HG02798 (cell line): ENCODE results near the gene AOAH.

Experiments
- ATAC-seq: cut with Tn5 transposase; IDR thresholded peaks from one replicate; pipeline ENCODE4 v1.9.1; 2021; ENCODE audit warnings: mild to moderate bottlenecking; ENCODE audit not compliant: unreplicated experiment, poor library complexity

Gene AOAH

DNA sequence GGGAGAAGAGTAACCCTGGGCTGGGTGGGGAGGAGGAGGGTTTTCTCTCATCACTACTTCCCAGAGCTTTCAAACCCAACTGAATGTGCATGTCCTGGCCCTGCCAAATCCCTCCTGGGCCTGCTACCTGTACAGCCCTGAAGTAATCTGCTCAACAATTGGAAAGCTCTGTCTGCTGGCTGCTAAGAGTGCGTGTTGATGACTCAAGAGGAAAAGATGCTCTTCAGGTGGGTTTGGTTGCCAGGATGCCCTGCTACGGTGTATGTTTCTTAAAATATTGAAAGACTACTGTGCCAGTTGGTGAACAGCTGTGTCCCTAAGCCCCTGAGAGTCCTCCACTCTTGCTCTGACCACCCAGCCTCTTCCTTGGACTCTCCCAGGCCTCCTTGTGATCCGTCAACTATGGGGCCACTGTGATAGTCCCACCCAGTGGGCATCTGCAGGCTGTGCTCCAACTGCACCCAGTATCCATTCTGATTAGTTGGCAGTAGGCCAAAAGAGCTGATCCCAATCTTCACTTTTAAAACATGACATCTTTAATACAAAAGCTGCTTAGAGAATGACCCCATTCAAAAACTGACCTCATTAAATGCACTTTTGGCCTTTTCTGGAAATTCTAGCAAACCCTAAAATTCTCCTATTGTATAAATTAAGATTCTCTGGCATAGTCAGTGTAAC, 85.6 kb downstream of the AOAH start:
- no peak for ATAC-seq

DNA sequence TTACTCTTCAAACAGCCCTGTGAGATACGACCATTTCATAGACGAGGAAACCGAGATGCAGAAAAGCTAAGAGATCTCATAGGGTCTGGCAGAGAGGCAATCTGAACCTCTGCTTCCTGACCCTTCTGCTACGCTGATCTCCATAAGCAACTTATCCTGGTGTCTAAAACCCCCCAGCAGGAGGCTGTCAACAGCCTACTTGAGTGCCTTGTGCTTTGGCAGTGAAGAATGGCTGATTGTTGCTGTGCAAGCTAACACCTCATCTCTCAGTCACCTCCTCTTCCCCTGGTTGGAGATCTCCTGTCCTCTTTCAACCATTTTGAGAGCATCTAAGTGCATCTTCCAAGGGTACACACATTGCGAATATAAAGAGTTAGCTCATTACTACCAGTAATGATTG, 86.2 kb downstream of the AOAH start:
- no peak for ATAC-seq

DNA sequence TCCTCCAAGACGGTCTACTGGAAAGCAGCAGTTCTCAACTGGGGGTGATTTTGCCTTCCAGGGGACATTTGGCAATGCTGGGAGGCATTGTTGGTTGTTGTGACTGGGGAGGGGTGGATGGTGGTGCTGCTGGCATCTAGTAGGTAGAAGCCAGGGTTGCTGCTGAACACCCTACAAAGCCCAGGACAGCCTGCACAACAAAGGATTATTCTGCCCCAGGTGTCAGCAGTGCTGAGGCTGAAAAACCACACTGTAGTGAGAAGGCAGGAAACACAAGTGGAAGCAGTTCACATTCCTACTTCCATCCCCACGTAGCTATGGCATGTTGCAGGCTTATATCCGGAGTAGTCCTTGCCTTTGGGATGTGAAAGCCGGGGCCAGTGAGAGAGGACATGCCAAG, 86.9 kb downstream of the AOAH start:
- ATAC-seq: no peak

DNA sequence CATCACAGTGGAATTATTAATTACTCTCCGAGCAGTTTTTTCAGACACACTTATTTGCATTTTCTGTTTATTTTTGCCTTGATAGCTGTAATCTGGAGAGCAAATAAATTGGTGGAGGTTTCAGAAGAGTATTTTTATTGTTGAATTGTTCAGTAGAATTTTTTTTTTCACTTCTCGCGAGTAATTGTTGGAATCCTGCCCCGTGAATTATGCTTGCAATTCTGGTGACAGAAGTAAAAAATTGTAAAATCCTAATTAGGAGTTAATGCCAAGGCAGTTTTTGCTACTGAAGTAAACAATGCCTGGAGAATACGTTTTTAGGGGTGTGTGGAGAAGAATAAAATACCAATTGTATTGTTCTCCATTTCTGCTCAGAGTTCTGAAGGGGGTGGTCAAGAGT, 88.2 kb downstream of the AOAH start:
- no peak for ATAC-seq

DNA sequence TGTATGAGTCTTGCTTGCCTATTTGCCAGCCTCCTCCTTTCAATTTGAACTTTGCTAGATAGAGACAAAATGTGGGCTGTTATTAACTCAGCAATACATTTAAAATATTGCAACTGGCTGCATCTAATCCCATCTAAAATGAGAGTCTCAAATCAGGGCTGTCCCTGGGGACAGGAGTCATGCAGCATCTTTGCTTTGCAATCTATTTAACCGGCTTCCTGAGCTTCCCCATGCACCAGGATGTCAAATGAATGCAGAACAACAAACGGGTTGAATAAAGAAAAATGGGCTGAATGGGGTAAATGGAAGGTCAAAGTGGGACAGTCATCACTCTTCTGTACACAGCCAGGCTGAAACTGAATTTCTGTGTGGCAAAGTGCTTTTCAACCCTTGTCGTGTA, 89.2 kb downstream of the AOAH start:
- no peak for ATAC-seq

DNA sequence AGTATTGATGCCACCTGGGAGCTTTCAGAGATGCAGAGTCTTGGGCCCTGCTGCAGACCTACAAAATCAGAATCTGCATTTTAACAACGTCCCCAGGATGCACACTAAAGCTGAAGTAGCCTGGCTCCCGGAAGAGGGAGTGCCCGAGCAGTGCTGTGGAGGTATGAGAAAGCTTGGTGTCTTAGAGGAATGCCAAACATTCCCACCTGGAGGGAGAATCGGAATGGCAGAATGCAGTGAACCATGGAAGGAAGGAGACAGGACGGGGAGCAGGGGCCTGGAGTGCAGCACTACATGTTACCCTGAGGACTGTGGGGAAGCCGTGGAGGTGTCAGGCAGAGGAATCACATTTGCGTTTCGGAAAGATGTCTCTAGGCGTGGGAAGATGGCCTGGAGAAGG, 90.9 kb downstream of the AOAH start:
- ATAC-seq: no peak

DNA sequence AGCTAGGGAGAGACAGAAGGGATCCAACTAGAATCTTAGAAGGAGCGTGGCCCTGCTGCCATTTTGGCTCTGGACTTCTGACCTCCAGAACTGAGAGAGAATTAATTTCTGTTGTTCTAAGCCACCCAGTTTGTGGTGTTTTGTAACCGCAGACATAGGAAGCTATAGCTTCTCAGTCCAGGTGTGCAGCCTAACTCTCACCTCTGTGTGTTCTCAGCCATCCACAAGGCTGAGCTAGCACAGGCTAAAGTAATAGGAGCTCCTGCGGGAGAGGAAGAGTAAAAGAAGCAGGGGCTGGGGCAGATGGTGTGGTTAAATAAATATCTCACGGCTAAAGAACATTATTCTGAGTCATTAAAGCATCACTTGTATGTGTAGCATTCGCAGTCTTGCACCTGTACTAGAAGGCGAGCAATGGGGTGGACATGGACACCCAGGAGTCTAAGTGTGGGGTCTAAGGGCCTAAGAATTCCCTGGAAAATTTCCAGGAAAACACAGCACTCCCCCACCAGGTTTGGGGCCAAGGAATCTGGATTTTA, 94.1 kb downstream of the AOAH start:
- ATAC-seq: no peak

DNA sequence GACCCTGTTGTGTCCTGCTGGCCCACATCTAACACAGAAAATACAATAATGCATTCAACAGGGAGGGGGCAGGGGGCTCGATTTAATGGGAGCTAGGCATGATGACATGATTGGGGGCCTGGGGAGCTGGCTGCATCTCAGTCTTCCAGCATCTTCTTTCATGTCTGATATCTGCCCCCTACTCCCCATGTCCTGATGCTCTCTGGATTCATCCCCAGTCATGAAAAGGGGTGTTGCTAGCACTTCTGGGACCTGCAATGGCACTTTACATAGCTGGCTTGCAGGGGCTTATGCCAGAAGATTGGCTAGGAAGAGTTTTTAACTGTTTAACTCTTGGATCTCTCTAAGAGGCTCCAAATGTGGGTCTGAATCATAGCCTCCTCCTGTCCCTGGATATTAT, 94.9 kb downstream of the AOAH start:
- no peak for ATAC-seq

DNA sequence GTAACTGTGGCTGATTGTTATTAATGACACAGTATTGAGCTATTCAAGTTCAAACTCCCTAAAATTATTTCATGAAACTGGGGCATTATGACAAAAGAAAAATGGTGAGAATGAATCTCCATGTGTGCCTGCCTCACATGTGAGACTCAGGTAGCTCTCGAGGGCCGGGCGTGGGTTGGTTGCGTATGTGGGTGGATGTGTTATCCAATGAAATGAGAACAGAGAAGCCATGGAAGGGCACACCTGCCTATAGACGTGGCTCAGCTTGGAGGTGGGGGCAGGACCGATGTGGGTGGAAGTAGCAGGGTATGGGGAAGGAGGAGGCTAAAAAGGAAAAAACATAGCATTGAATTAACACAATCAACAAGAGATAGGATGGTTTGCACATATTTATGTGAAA, 96.5 kb downstream of the AOAH start:
- ATAC-seq: no peak

DNA sequence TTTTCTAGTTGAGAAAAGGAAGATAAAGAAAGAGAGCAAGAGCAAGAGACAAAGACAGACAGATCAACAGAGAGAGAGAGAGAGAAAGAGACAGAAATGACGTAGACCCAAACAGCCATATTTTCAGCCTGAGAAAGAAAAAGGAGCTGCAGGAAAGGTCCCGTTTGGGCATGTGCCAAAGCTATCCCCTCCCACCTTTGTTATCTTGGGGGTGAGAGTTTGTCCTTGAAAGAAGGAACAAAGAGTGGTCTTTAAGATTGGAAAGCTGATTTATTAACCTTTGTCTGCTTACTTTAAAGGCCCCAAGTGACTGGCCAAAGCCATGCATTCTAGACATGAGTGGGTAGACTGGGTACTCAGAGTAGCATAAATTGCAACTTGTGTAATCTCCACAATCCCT, 98.2 kb downstream of the AOAH start:
- ATAC-seq: no peak

DNA sequence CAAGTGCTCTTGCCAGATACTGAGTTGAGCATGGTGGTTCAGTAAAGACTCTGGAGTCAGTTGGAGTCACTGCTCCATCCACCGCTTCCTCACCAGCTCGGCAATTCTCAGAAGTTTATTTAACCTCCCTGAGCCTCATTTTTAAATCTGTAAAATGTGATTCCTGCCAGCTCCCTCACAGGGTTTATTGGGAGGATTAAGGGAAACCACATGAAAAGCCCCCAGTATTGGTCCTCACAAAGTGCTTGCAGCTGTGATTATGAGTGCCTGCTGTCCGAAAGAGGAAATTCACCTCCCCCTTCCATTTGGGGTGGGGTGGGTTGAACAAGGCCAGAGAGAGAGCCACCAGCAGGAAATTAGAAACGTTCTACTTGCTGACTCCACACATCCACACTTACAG, 99.0 kb downstream of the AOAH start:
- ATAC-seq: no peak

DNA sequence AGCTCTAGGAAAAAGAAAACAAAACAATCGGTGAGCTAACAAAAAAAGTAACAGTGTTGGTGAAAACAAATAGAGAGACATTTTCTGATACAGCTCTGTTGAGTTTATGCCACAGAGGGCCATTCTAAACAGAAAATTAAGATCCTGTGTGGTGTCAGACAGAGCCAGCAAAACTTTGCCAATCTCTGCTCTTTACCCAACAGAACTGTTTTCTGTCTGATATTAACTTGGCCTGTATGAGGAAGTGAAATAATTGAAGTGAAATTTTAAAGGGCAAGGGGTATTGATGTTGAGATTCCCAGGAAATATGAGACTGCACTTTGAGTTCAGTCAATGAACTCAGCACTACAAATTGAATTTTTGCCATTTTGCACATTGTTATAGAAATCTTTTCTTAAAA, 101.0 kb downstream of the AOAH start:
- no peak for ATAC-seq

DNA sequence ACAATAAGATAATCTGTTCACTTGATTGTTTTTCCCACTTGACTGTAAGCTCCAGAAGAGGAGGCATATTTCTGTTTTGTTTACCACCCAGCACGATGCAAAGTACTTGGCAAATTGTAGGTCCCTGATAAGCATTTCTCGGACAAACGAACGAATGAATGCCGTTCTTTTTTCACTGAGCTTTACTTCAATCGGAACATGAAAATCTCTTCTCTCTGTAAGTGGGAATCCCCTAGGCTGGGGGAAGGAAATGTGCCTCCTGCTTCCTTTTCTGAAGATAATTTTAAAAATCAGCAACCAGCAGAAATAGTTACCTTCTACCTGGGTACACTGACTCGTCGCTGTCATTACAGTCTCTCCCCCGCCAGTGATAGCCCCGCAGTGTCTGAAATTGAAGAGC, 102.9 kb downstream of the AOAH start:
- no peak for ATAC-seq

DNA sequence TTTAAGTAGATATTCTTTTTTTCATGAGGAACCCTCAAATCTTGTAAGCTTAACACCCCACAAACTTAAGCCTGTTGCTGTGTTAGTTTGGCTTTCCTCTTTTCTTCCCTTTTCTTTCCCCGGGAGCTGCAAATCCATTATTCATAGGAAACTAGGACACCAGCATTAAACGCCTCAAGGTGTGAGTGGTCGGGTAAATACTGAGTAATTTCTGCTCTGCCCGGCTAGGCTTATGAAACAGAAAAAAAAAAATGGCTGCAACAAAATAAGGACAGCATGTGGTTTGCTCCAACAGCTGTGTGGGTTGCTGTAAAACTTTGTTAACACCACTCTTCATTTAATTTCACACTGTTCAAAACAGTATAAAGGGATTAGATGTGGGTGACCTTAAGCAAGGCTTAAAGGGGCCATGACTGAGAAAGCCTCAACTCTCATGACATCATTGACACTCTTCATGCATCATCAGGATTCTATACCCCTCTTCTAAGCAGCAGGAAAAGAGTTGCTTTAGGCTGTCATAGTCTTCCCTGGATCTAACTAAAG, 104.1 kb downstream of the AOAH start:
- no peak for ATAC-seq

DNA sequence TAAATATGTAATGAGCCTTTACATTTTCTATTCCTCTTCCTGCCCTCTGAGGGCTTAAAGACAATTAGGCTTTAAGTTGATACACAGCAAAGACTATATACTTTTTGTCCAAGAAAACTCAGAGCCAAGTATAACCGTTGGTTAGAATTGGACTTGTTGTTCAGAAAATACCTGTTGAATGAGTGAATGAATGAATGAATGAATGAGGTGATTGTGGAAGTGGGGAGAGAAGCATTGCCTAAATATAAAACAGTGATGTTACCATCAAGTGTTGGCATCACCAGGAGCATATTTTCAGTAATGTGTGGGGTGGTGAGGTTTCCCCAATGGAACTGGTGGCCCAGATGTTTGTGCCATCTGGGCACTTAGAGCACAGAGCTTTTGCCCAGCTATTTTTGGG, 106.9 kb downstream of the AOAH start:
- ATAC-seq: no peak

DNA sequence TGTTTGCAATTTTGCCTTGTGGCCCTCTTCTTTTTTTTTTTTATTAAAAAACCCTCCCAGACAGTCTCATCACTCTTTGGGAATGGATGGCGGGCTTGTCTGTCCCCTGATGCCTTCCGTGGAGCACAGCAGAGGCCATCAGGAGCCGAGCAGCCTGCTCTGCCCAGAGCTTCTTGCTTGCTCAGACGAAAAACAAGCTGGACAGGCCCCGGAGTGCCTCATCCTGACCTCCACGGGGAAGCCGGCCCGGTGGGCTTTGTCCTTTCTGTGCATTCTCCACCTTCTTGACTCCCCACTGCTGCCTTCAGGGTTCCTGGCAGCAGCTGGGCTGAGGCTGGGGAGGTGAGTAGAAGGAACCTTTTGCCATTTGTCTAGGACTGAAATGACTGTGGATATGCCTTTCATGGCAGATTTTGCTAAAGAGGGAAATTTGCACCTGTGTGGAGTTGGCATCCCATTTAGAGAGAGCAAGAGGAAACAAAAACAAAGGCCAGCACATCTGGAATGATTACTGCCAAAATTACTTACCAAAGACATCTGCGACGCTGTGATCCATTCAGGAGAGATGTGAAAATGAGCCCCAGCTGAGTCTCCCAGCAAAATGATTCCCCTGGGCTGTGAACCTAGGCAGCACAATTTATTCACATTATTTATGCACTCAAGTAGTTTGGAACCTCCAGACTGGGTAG, 108.3 kb downstream of the AOAH start:
- no peak for ATAC-seq

DNA sequence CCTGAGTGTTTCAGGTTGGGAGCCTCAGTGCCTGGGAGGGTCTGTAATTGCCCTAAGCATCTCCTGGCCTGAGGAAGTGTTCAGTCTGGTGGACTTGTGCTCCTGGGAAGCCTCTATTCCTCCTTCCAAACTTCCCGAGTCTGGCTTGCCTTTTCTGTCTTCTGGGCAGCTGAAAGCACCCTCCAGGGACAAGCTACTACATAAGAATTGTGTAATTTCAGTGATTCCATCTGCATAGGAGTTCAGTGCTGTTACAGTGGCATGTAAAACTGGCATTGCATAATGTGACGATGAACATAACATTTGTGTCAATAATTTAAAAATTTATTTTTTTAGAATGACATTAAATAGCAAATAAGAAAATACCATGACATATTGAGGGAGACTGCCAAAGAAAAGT, 109.3 kb downstream of the AOAH start:
- no peak for ATAC-seq

DNA sequence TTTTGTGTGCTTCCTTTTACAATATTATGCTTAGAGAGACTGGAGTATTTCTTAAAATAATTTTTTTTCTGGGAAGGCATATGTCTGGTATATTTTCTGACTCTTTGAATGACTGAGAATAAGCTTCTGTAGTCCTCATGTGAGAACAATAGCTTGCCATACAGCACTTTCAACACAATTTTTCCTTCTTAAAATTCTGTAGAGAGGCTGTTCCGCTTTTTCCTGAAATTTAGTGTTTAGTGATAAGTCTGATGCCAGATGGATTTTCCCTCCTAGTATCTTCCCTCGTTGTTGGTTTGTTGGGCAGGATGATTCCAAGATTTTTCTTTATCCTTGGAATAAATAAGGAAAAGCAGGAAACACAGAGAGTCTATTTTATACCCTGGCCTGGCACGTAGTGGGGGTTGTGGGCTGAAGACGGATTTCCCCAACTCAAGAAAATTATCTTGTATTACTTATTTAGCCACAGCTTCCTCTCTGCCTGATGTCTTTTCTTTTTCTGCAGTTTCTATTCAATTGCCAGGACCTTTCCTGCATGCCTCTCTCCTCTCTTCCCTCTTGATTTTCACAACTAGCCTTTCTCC, 111.2 kb downstream of the AOAH start:
- no peak for ATAC-seq

DNA sequence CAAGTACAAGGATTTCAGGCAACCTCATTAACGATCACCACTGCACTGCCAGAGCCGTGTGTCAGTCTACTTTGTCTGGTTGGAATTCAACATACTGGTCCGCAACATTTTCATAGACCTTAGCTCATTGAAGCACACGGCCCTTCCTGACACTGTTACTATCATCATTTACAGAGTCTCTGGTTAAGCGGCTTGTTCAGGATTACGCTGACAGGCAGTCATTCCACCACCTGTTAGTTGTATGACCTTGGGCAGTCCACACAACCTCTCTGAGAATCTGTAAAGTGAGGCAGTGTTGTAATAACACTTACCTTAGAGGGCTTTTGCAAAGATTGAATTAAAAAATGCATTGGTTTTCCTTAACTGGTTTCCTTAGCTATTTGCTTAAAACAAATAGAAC, 112.6 kb downstream of the AOAH start:
- ATAC-seq: no peak

DNA sequence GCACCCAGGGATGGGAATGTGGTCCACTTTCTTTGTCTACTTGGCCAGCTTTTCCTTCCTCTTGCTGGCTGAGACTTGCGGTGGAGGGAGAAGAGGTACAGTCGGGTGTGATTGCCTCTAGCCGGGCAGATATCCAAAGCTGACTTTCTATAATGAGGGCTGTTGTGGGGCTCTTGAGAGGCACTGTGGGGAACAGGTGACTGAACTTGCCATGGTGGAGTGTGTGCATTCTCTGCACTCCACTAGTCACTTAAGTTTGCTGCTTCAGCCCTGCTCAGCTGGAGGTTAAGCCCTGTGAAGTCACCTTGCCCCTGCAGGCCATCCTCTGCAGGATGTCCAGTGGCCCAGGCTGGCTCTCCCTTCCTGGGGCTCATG, 116.6 kb downstream of the AOAH start:
- no peak for ATAC-seq

DNA sequence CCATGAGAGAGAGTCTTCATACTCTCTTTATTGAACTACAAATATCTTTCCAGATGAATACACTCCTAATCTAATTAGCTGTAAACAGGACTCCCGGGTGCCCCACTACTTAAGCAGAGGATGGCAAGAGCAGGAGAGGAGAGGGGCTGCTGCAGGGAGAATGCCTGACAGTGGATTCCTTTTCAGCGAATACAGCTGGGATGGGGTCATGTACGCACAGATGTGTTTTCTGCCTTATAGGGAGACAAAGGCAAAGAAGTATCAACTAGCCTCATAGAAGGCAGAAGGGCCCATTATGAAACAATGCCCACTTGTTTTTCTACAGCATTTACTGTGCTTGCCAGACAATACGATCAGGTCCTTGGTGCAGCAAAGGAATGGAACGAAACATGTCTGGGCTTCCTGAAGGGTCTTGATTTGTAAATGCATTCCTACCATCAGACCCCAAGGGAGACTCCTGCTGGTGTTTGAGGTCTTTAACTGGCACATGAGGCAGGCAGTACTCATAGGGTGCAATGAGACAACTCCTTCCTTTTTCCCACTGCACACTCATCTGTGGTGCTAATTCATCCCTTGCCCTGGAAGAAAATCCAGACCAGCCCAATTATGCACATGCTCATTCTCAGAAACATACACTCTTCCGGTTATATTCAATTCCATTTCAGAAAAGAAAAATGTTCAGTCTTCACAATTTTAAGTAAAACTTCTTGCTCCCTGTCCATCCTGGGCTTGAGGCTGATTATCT, 117.1 kb downstream of the AOAH start:
- ATAC-seq: no peak
